B cell (primary cell): ENCODE results near the gene TULP3. TPM values are rescaled to one million over a fixed set of nuclear protein-coding genes. Genes with fewer than 3 reads are reported as not detected.

Experiments used
- ATAC-seq: fragments of 200-7000 bp; cut with Tn5 transposase; one replicate; pipeline ENCODE4 v1.10.0; 2021; ENCODE audit warnings: low read depth, mild to moderate bottlenecking, moderate number of reproducible peaks, moderate library complexity
- CTCF ChIA-PET: fragments of 350-600 bp; sonication (Branson Sonifier 250); formaldehyde crosslinking; loops from one replicate; lab custom pipeline; 2021; ENCODE audit warnings: antibody characterized with exemption, inconsistent platforms; lab: Charles Lee
- POLR2A ChIA-PET: fragments of 350-600 bp; sonication (Branson Sonifier 250); formaldehyde crosslinking; loops from one replicate; lab custom pipeline; 2021; ENCODE audit warnings: antibody characterized with exemption; lab: Charles Lee
- DNase-seq: peaks from one replicate; pipeline ENCODE4 v3.0.0; 2013
- H2AFZ ChIP-seq: 2 replicates; pipeline ENCODE4 v1.6.1; 2012; ENCODE audit warnings: mild to moderate bottlenecking, low read depth, low read length; ENCODE audit not compliant: insufficient read depth, poor library complexity, severe bottlenecking
- H3K27ac ChIP-seq, 2 donors: 1 replicate in 1 of 2; 2 replicates in 1 of 2; pipeline ENCODE4 v1.5.1; 2012 to 2013; ENCODE audit warnings: low read length in 2 of 2, mild to moderate bottlenecking in 2 of 2, moderate library complexity in 1 of 2
- H3K27me3 ChIP-seq, 4 experiments: fragments of 200-600 bp in 1 of 4; sonication (generic) in 1 of 4; replicated peaks in 1 of 4; 1 replicate in 2 of 4; 2 replicates in 2 of 4; pipeline versions ENCODE4 v1.6.1 to v1.7.0; 2013 to 2016; ENCODE audit warnings: low read length in 3 of 4, mild to moderate bottlenecking in 2 of 4, mixed read lengths in 1 of 4, moderate library complexity in 1 of 4; ENCODE audit not compliant: insufficient read depth in 4 of 4, control insufficient read depth in 3 of 4; ENCODE audit errors: control extremely low read depth in 1 of 4
- H3K36me3 ChIP-seq, 2 experiments: replicated peaks in 1 of 2; 1 replicate in 1 of 2; 2 replicates in 1 of 2; pipeline versions ENCODE4 v1.6.1 to v1.7.1; 2013; ENCODE audit warnings: low read length in 1 of 2; ENCODE audit not compliant: insufficient read depth in 2 of 2, control insufficient read depth in 1 of 2; ENCODE audit errors: control extremely low read depth in 1 of 2, extremely low read depth in 1 of 2
- H3K4me1 ChIP-seq, 2 donors: fragments of 200-600 bp in 1 of 2; sonication (generic) in 1 of 2; 1 replicate in 1 of 2; 2 replicates in 1 of 2; pipeline versions ENCODE4 v1.5.1 to v1.6.1; 2013 to 2017; ENCODE audit warnings: low read length in 2 of 2; ENCODE audit not compliant: control insufficient read depth in 2 of 2, insufficient read depth in 2 of 2
- H3K4me2 ChIP-seq: replicated peaks from 2 replicates; pipeline ENCODE3; 2012; ENCODE audit warnings: mild to moderate bottlenecking, low read depth, low read length; ENCODE audit not compliant: poor library complexity, severe bottlenecking
- H3K4me3 ChIP-seq, 5 experiments: fragments of 200-600 bp in 1 of 5; sonication (generic) in 1 of 5; 1 replicate in 3 of 5; 2 replicates in 2 of 5; pipeline versions ENCODE4 v1.5.1 to v1.7.0; 2011 to 2016; ENCODE audit warnings: low read length in 4 of 5, mild to moderate bottlenecking in 4 of 5, low read depth in 2 of 5, control low read depth in 1 of 5, moderate library complexity in 1 of 5; ENCODE audit not compliant: insufficient read depth in 1 of 5; ENCODE audit errors: control extremely low read depth in 1 of 5, extremely low read depth in 1 of 5
- H3K79me2 ChIP-seq: fragments of 200-600 bp; sonication (generic); one replicate; pipeline ENCODE4 v1.6.0; 2016; ENCODE audit warnings: low read length; ENCODE audit not compliant: control insufficient read depth, insufficient read depth
- H3K9ac ChIP-seq: fragments of 200-600 bp; sonication (generic); 2 replicates; pipeline ENCODE4 v1.6.1; 2017; ENCODE audit warnings: mild to moderate bottlenecking, low read length, moderate library complexity
- H3K9me3 ChIP-seq, 3 donors: one replicate each; pipeline versions ENCODE4 v1.6.1 to v1.7.1; 2013; ENCODE audit warnings: low read length in 2 of 3; ENCODE audit not compliant: control insufficient read depth in 2 of 3, insufficient read depth in 1 of 3; ENCODE audit errors: control extremely low read depth in 1 of 3
- H4K20me1 ChIP-seq: 2 replicates; pipeline ENCODE4 v1.6.0; 2012; ENCODE audit warnings: mild to moderate bottlenecking, low read length; ENCODE audit not compliant: insufficient read depth, control insufficient read depth, poor library complexity, severe bottlenecking
- H3K27ac Mint-ChIP-seq: one replicate; pipeline ENCODE4 v1.8.0; 2021; ENCODE audit warnings: mixed read lengths
- H3K27me3 Mint-ChIP-seq: one replicate; pipeline ENCODE4 v1.8.0; 2021; ENCODE audit warnings: mixed read lengths
- H3K4me1 Mint-ChIP-seq: one replicate; pipeline ENCODE4 v1.8.0; 2021; ENCODE audit warnings: mixed read lengths
- H3K4me3 Mint-ChIP-seq: one replicate; pipeline ENCODE4 v1.8.0; 2021; ENCODE audit warnings: mixed read lengths
- H3K9me3 Mint-ChIP-seq: one replicate; pipeline ENCODE4 v1.8.0; 2022; ENCODE audit warnings: mixed read lengths; ENCODE audit not compliant: insufficient read depth
- EZH2 ChIP-seq: IDR thresholded peaks from 2 replicates; pipeline ENCODE4 v1.6.1; 2012; ENCODE audit warnings: borderline replicate concordance, low read depth, mild to moderate bottlenecking, moderate library complexity, low read length; ENCODE audit not compliant: insufficient read depth, poor library complexity, severe bottlenecking
- WGBS: methylation state at CpG from one replicate; pipeline ENCODE4 v1.1.5; 2013; ENCODE audit warnings: missing lambda C conversion rate; ENCODE audit not compliant: insufficient coverage; 5-methylcytosine and 5-hydroxymethylcytosine counted together
- intact Hi-C: fragments of 100-400 bp; cut with micrococcal nuclease; formaldehyde crosslinking; loops from one replicate; pipeline ENCODE4 v1.10.0; 2022
- polyA plus RNA-seq: library from polyadenylated mRNA; depleted of rRNA; stranded (reverse); fragments of >200 nt; gene quantifications from 2 replicates; pipeline ENCODE4 v1.2.3, GENCODE V29; 2012
- total RNA-seq, 2 donors: library from RNA; stranded (reverse); fragments of 120-200 nt in 1 of 2; gene quantifications; 1 replicate in 1 of 2; 2 replicates in 1 of 2; pipeline versions ENCODE4 v1.2.3 to v1.2.4, GENCODE V29; 2013 to 2022
- TF ChIP-seq, protein P1 (sequence below): fragments of 200-600 bp; IDR thresholded peaks from one replicate; pipeline ENCODE4 v1.8.0; 2022; ENCODE audit warnings: antibody characterized with exemption, mild to moderate bottlenecking

The TULP3 gene
- total and polyA plus RNA-seq, 2 donors (not counting 1 experiment from before 2014, with no cell fraction given) = 8.3 to 9.2 TPM

DNA sequence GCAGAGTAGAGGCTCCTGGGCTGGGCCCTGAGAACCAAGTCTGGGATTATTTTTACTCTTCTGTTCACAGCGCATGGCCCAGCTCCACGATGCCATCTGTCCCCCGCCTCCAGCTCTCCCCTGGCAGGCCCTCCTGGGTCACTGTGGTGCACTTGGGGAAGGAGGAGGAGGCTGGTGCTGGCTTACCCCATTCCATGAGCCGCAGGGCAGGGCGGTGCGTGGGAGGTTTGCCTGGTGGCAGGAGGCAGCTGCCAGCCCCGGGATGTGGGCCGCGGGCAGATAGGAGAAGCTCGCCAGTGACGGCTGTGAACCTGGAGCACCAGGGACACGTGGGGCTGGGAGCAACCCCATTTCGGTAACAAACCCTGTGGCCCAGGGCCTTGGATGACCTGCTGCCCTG is 91.7 kb downstream of the TULP3 start:
- Mint-ChIP-seq H3K4me1 (no peaks in the 10 kb centered on the region), H3K27ac (no peak overlapping the region), H3K9me3 (peaks cover 3% of the 10 kb centered on the region), H3K27me3 (no peaks in the 10 kb centered on the region), H3K4me3 (no peak overlapping the region)
- Histone ChIP-seq H3K27me3 (no peaks in the 10 kb centered on the region), H3K4me2 (no peak overlapping the region), H3K9ac (no peak overlapping the region), H2AFZ (no peak overlapping the region), H3K9me3 (no peaks in the 10 kb centered on the region), H3K36me3 (no peaks in the 10 kb centered on the region), H3K4me1 (no peaks in the 10 kb centered on the region), H3K27ac (no peak overlapping the region), H3K4me3 (no peak overlapping the region), H4K20me1 (no peaks in the 10 kb centered on the region), H3K79me2 (no peaks in the 10 kb centered on the region)
- intact Hi-C loops = no loop called here
- ChIA-PET CTCF (no interaction called here), POLR2A (no interaction called here)
- DNase-seq (no peak), ATAC-seq (no peak)
- no peak for TF ChIP-seq EZH2
- TF ChIP-seq, protein P1, sequence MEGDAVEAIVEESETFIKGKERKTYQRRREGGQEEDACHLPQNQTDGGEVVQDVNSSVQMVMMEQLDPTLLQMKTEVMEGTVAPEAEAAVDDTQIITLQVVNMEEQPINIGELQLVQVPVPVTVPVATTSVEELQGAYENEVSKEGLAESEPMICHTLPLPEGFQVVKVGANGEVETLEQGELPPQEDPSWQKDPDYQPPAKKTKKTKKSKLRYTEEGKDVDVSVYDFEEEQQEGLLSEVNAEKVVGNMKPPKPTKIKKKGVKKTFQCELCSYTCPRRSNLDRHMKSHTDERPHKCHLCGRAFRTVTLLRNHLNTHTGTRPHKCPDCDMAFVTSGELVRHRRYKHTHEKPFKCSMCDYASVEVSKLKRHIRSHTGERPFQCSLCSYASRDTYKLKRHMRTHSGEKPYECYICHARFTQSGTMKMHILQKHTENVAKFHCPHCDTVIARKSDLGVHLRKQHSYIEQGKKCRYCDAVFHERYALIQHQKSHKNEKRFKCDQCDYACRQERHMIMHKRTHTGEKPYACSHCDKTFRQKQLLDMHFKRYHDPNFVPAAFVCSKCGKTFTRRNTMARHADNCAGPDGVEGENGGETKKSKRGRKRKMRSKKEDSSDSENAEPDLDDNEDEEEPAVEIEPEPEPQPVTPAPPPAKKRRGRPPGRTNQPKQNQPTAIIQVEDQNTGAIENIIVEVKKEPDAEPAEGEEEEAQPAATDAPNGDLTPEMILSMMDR = no peak
- WGBS = 96% methylated on average over 12 of the region's 13 CpGs

DNA sequence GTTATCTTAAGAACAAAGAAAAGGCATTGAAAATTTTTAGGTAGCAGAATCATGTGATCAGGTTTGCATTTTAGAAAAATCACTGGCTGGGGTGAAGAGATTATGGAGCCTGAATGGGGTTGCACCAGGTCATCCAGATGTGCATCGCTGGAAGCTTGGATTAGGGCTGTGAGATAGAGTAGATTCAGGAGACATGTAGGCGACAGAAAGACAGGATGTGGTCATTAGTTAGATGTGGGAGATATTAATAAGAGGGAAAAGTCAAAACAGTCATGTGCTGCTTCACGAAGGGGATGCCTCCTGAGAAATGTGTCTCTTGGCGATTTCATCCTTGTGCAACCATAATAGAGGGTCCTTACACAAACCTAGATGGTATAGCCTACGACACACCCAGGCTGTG is 93.6 kb downstream of the TULP3 start:
- Mint-ChIP-seq H3K27me3 (no peaks in the 10 kb centered on the region), H3K4me1 (no peaks in the 10 kb centered on the region), H3K4me3 (no peak overlapping the region), H3K9me3 (peaks cover 3% of the 10 kb centered on the region), H3K27ac (no peak overlapping the region)
- no peaks in the 10 kb centered on the region for H3K4me1 ChIP-seq
- H3K36me3 ChIP-seq = no peaks in the 10 kb centered on the region
- peaks cover 0 to 1% (median 0%) of the 10 kb centered on the region in 3 donors for H3K9me3 ChIP-seq
- DNase-seq = no peak
- H3K4me3 ChIP-seq = no peak overlapping the region
- no peak overlapping the region for H3K4me2 ChIP-seq
- WGBS = 59% methylated on average over 4 of the region's 5 CpGs
- no peaks in the 10 kb centered on the region for H3K27me3 ChIP-seq
- ChIA-PET POLR2A (no interaction called here), CTCF (no interaction called here)
- TF ChIP-seq EZH2 = no peak
- TF ChIP-seq, protein P1 = no peak
- no peaks in the 10 kb centered on the region for H4K20me1 ChIP-seq
- H3K9ac ChIP-seq = no peak overlapping the region
- ATAC-seq = no peak
- intact Hi-C loops = no loop called here
- H3K27ac ChIP-seq = no peak overlapping the region
- no peak overlapping the region for H2AFZ ChIP-seq
- no peaks in the 10 kb centered on the region for H3K79me2 ChIP-seq
